Memory B cell (primary cell): ENCODE data around the gene SHH.
"Not testable (repeated sequence)": the region's sequence is repeated elsewhere in the genome, so short reads cannot be mapped to it uniquely, and the experiment has no call there.

Source experiments
- ATAC-seq: fragments of 150-1000 bp; cut with Tn5 transposase; 2 replicates; pipeline ENCODE4 v1.10.0; 2021; ENCODE audit warnings: low read depth, mild to moderate bottlenecking, moderate library complexity
- DNase-seq, 2 donors: peaks; one replicate each; pipeline ENCODE4 v3.0.0; 2022; ENCODE audit warnings: low spot score in 2 of 2
- H3K27ac Mint-ChIP-seq: one replicate; pipeline ENCODE4 v1.8.0; 2022; ENCODE audit warnings: mild to moderate bottlenecking, moderate library complexity, mixed read lengths
- H3K27me3 Mint-ChIP-seq: one replicate; pipeline ENCODE4 v1.8.0; 2022; ENCODE audit warnings: mixed read lengths
- H3K36me3 Mint-ChIP-seq: one replicate; pipeline ENCODE4 v1.8.0; 2022; ENCODE audit warnings: mild to moderate bottlenecking, mixed read lengths
- H3K4me1 Mint-ChIP-seq: one replicate; pipeline ENCODE4 v1.8.0; 2022; ENCODE audit warnings: mixed read lengths
- H3K4me3 Mint-ChIP-seq: one replicate; pipeline ENCODE4 v1.8.0; 2022; ENCODE audit warnings: mild to moderate bottlenecking, moderate library complexity, mixed read lengths
- H3K9me3 Mint-ChIP-seq: one replicate; pipeline ENCODE4 v1.8.0; 2022; ENCODE audit warnings: mixed read lengths

Gene SHH

DNA sequence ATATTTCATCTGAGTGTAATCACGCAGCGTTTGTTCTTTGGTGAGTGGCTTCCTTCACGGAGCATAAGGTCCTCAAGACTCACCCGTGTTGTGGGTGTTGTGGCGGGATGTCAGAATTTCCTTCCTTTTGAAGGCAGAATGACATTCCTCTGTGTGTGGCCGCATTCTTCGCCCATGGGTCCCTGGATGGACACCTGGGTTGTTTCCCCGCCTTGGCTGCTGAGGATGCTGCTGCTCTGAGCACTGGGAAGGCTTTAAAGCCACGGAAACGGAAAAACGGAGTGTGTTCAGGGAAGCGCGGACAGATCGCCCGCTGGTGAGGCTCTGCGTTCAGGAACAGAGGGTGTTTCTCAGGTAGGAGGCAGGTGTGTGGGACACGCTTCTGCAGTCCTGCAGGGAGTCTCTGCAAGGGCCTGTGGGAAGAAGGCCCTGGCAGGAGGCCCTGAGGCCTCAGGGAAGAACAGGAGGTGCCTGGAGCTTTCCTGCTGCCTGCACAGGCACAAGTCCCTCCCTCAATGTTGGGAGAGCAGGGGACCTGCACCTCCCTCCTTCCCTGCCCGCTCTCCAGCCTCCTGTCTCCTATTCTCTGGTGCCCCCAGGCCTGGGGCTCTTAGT, 35.7 kb upstream of the SHH start:
- no peak for ATAC-seq
- no peak overlapping the region for H3K27ac Mint-ChIP-seq
- H3K4me3 Mint-ChIP-seq = no peak overlapping the region
- H3K9me3 Mint-ChIP-seq = no peaks in the 10 kb centered on the region
- no peak for DNase-seq
- no peaks in the 10 kb centered on the region for H3K4me1 Mint-ChIP-seq
- H3K36me3 Mint-ChIP-seq = no peaks in the 10 kb centered on the region
- peaks cover 7% of the 10 kb centered on the region for H3K27me3 Mint-ChIP-seq

DNA sequence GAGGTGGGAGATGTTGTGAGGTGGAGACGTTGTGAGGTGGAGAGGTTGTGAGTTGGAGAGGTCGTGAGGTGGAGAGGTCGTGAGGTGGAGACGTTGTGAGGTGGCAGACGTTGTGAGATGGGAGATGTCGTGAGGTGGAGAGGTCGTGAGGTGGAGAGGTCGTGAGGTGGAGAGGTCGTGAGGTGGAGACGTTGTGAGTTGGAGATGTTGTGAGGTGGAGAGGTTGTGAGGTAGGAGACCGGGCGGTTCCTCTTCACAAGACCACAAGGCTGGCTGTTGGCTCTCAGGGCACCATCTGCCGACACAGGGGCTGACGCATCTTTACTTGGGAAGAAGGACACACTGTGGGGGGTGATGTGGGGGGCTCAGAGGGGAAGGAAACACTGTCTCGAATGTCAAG, 34.7 kb upstream of the SHH start:
- no peak overlapping the region for H3K27ac Mint-ChIP-seq
- ATAC-seq (no peak), DNase-seq (no peak)
- no peaks in the 10 kb centered on the region for H3K9me3 Mint-ChIP-seq
- no peaks in the 10 kb centered on the region for H3K36me3 Mint-ChIP-seq
- H3K4me1 Mint-ChIP-seq = no peaks in the 10 kb centered on the region
- no peak overlapping the region for H3K4me3 Mint-ChIP-seq
- peaks cover 6% of the 10 kb centered on the region for H3K27me3 Mint-ChIP-seq

DNA sequence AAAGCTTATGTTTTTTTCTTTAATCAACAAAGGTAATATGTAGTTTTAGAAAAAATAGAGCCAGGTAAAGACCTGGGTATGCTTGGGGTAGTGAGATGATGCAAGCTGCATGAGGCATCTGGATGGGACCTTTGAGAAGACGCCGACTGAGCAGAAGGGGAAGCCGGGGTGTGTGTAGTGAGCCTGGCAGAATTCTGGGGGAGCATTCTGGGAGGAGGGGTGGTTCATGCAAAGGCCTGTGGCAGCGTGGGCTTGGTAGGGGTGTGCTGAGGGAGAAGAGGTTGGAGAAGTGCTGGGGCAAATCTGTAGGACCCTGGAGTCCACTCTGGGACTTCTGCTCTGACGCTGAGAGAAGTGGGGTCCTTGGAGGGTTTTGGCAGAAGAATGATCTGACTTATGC, 33.9 kb upstream of the SHH start:
- Mint-ChIP-seq H3K4me3 (no peak overlapping the region), H3K36me3 (no peaks in the 10 kb centered on the region), H3K27me3 (peaks cover 6% of the 10 kb centered on the region), H3K4me1 (no peaks in the 10 kb centered on the region), H3K27ac (no peak overlapping the region), H3K9me3 (no peaks in the 10 kb centered on the region)
- DNase-seq (no peak), ATAC-seq (no peak)

DNA sequence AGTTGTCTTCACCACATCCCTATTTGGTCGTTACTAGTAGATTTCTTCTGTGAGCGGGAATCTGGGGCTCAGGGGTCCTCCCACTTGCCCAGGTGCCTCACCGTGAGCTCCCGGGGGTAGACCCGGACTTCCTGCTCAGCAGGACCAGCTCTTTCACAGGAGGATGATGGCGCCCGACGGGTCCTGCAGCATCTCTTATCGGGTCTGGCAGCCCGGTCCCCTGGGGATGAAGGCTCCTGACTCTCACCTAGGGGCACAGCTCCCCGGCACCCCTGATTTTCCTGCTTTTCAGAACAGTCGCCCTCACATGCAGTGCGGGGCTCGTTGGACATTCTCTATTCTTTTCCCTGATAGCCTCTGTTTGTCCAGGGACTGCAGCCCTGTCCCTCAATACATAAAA, 33.0 kb upstream of the SHH start:
- Mint-ChIP-seq H3K36me3 (no peaks in the 10 kb centered on the region), H3K9me3 (no peaks in the 10 kb centered on the region), H3K27ac (no peak overlapping the region), H3K27me3 (peaks cover 6% of the 10 kb centered on the region), H3K4me3 (no peak overlapping the region), H3K4me1 (no peaks in the 10 kb centered on the region)
- DNase-seq (no peak), ATAC-seq (no peak)

DNA sequence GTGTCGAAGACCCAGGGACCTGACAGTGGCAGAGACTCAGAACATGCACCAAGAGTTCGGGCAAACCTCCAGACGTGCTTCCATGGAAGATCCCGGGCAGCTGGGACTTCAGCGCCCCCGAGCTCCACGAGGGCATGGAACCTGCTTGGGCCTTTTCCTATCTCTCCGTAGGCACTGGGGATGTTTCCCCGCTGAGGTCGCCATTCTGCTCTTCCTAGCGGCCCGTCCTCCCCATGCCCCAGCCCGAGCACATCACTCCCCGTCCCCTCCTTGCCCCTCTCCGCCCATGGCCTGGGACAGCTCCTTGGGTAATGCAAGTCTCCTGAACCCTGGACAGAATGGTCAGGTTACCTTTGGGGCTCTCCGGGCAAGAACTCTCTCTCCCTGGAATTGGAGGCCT, 32.3 kb upstream of the SHH start:
- Mint-ChIP-seq H3K27ac (no peak overlapping the region), H3K4me1 (no peaks in the 10 kb centered on the region)
- DNase-seq = no peak

DNA sequence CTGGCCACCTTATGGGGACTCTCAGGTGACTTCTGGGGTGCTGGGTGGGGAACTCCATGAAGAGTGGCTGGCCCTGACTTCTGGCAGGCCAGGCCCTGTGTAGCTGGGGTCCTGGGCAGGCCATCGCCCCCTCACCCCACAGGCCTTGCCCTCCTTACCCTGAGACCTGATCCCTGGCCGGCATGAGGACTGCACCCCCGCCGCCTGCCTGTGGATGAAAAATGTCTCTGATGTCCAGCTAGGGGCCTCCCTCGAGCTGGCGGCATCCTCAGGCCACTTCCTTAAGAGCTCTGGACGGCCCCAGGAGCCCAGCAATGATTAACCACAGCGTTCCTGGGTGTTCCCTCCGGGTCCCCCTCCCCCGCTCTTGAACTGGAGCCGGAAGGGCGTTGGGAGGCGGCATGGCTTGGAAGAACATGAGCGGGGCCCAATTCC, 31.8 kb upstream of the SHH start:
- no peak overlapping the region for H3K27ac Mint-ChIP-seq
- peaks cover 6% of the 10 kb centered on the region for H3K27me3 Mint-ChIP-seq
- H3K36me3 Mint-ChIP-seq = no peaks in the 10 kb centered on the region
- no peak for ATAC-seq
- H3K4me3 Mint-ChIP-seq = no peak overlapping the region
- no peak for DNase-seq
- H3K4me1 Mint-ChIP-seq = no peaks in the 10 kb centered on the region
- H3K9me3 Mint-ChIP-seq = no peaks in the 10 kb centered on the region

More for the DNA sequence above, 32.3 kb upstream of the SHH start:
- no peaks in the 10 kb centered on the region for H3K36me3 Mint-ChIP-seq
- no peaks in the 10 kb centered on the region for H3K9me3 Mint-ChIP-seq
- ATAC-seq = no peak
- H3K27me3 Mint-ChIP-seq = peaks cover 5% of the 10 kb centered on the region
- H3K4me3 Mint-ChIP-seq = no peak overlapping the region

DNA sequence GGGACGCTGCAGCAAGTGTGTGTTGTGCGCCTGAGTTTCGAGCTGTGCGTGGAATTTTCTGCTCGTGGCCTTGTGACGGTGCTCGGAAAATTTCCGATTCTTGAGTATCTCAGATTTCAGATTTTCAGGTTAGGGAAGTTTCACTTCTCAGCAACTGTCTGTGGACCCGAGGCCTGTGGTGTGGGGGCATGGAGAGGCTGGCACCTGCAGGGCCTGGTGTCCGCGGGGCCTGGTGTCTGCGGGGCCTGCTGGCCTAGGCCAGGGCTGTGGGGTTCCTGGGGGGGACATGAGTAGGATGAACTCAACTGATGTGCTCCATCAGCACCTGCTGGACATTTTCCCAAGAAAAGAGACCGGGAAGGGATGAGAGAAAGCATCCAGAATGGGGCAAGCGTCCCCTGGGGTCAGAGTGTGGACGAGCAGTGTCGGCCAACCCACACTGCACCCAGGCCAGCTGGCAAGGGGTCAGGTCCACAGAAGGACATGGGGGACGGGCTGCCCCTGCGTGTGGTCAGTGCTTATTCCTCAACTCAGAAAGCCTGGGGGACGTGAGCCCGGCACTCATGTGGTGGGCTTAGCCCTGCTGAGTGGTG, 31.3 kb upstream of the SHH start:
- H3K27ac Mint-ChIP-seq = no peak overlapping the region
- no peaks in the 10 kb centered on the region for H3K9me3 Mint-ChIP-seq
- no peaks in the 10 kb centered on the region for H3K36me3 Mint-ChIP-seq
- H3K27me3 Mint-ChIP-seq = peaks cover 4% of the 10 kb centered on the region
- H3K4me3 Mint-ChIP-seq = no peak overlapping the region
- DNase-seq (no peak), ATAC-seq (no peak)
- H3K4me1 Mint-ChIP-seq = no peaks in the 10 kb centered on the region

DNA sequence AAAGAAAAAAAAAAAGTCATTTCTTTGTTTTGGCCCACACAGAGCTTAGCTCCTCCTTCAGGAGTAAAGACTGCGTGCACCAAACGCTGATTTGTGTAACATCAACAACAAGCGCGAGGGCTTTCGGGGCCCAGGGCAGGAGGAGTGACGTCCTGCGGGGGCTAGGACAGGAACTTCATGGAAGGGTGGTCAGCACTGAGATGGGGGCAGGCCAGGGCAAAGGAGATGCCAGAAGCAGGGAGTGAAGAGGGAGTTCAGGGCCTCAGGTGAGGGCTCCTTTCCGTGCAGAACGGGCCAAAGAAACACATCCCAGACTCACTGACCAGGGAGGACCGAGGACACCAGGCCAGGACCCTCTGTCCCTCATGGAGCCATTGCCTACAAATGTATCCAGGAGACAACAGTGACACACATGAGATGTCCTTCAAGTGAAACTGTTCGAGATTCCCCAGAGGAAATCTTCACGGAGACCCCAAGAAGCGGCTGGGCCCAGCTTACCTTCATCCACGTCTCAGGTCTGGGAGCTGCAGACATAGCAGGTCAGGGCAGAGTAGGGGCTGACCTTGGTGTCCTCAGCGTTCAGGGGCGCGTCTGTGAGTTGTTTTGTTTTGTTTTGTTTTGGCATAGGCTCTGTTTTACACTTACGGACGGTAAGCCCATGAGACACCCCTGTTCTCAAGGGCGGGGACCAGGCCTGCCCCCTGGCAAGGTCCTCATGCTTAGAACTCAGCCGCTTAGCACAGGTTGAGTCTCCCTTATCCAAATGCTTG, 30.4 kb upstream of the SHH start:
- no peak overlapping the region for H3K27ac Mint-ChIP-seq
- peaks cover 5% of the 10 kb centered on the region for H3K27me3 Mint-ChIP-seq
- H3K9me3 Mint-ChIP-seq = no peaks in the 10 kb centered on the region
- DNase-seq (no peak), ATAC-seq (no peak)
- H3K36me3 Mint-ChIP-seq = no peaks in the 10 kb centered on the region
- no peak overlapping the region for H3K4me3 Mint-ChIP-seq
- no peaks in the 10 kb centered on the region for H3K4me1 Mint-ChIP-seq

DNA sequence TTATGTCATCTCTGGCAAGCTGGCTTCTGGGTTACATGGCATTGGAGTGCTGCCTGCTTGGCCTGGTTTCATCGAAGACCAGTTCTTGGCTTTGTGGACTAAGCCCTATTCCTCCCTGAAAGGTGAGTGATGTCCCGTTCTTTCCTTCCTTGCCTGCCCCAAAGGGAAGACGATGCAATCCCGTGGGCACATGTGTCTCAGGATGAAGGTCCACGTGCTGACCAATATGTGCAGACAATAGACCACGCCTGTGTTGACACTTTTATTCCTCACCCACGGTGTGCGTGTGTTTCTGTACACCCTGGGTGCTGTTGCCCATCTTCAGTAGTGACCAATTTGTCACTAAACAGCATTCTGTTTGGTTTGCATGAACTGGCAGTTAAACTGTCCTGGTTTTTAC, 28.6 kb upstream of the SHH start:
- no peak overlapping the region for H3K27ac Mint-ChIP-seq
- no peaks in the 10 kb centered on the region for H3K36me3 Mint-ChIP-seq
- peaks cover 5% of the 10 kb centered on the region for H3K27me3 Mint-ChIP-seq
- DNase-seq = no peak
- no peaks in the 10 kb centered on the region for H3K4me1 Mint-ChIP-seq
- no peaks in the 10 kb centered on the region for H3K9me3 Mint-ChIP-seq
- H3K4me3 Mint-ChIP-seq = no peak overlapping the region
- ATAC-seq = no peak

DNA sequence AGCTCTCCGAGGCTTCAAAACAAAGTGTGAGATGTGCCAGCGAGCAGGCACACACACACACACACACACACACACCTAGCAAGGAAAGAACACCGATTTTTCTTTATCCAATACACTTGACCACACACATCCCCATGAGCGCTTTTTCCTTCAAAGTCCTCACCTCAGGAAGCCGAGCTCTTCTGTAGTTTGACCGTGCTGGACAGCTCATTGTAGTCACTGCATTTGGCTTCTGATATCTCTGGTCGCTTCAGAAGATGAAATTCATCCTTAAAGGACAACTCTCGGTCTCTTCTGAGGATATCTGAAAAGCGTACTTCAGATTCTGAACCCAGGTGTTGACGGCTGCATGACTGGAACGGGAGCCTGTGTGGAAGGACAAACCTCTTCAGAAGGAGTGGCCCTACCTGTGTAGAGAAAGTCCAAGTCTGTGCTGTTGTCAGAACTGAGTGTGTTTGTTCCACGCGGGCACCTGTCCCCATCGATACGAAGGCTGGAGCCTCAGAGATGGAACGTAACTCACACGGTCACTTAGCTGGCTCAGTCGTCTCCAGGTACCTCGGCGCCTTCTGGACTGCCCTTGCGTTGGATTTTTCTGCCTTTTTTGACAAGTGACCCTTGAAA, 28.1 kb upstream of the SHH start:
- H3K4me3 Mint-ChIP-seq = no peak overlapping the region
- H3K27ac Mint-ChIP-seq = no peak overlapping the region
- peaks cover 5% of the 10 kb centered on the region for H3K27me3 Mint-ChIP-seq
- no peak for DNase-seq
- no peaks in the 10 kb centered on the region for H3K4me1 Mint-ChIP-seq
- ATAC-seq = no peak
- H3K9me3 Mint-ChIP-seq = no peaks in the 10 kb centered on the region
- H3K36me3 Mint-ChIP-seq = no peaks in the 10 kb centered on the region

DNA sequence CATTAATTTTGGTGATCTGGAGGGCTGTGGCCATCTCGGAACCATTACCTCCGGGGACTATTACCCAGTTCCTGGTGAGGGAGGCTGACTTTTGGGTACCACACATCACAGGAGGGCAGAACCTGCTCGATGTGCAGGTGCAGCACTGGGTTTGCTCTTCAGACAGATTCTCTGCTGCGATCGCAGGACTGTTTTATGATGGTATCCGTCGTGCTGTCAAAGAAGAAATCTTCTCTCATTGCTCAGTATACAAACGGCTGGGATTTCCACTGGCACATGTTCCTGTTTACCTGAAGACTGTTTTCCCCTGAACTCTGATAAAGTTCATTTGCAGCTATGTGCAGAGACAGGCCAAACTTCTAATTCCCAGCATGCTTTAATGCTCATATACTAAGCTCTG, 27.2 kb upstream of the SHH start:
- Mint-ChIP-seq H3K27me3 (peaks cover 5% of the 10 kb centered on the region), H3K9me3 (no peaks in the 10 kb centered on the region), H3K36me3 (no peaks in the 10 kb centered on the region), H3K4me1 (no peaks in the 10 kb centered on the region), H3K27ac (no peak overlapping the region), H3K4me3 (no peak overlapping the region)
- no peak for ATAC-seq
- DNase-seq = no peak

DNA sequence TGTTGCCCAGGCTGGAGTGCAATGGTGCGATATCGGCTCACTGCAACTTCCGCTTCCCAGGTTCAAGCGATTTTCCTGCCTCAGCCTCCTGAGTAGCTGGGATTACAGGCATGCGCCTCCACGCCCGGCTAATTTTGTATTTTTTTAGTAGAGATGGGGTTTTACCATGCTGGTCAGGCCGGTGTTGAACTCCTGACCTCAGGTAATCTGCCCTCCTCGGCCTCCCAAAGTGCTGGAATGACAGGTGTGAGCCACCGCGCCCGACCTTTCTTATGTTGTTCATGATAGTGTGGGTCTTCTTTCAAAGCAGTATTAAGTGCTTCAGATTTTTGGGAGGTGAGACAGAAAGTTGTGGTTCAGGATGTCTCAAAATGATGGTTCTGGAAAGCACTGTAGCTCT, 26.0 kb upstream of the SHH start:
- H3K27ac Mint-ChIP-seq, DNase-seq, H3K27me3 Mint-ChIP-seq, H3K36me3 Mint-ChIP-seq, H3K4me1 Mint-ChIP-seq, H3K4me3 Mint-ChIP-seq, ATAC-seq, H3K9me3 Mint-ChIP-seq: not testable (repeated sequence)

DNA sequence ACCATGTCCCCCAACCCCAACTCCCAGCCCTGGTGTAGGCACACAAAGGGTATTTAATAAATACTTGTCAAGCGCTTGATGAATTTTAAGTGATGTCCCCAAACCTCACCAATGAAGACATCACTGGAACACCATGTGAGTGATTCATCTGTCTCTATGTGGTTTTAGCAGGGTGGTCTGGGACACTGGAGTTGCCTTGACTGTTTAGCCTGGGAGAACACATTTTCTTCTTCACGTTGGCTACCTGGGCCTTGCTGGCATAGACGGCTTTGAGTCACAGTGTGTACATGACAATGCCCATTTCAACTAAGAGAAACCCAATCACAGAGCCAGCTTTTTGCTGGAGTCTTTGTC, 24.8 kb upstream of the SHH start:
- Mint-ChIP-seq H3K36me3 (no peaks in the 10 kb centered on the region), H3K27me3 (peaks cover 3% of the 10 kb centered on the region), H3K4me3 (no peak overlapping the region), H3K9me3 (no peaks in the 10 kb centered on the region), H3K27ac (no peak overlapping the region), H3K4me1 (no peaks in the 10 kb centered on the region)
- DNase-seq (no peak), ATAC-seq (no peak)

DNA sequence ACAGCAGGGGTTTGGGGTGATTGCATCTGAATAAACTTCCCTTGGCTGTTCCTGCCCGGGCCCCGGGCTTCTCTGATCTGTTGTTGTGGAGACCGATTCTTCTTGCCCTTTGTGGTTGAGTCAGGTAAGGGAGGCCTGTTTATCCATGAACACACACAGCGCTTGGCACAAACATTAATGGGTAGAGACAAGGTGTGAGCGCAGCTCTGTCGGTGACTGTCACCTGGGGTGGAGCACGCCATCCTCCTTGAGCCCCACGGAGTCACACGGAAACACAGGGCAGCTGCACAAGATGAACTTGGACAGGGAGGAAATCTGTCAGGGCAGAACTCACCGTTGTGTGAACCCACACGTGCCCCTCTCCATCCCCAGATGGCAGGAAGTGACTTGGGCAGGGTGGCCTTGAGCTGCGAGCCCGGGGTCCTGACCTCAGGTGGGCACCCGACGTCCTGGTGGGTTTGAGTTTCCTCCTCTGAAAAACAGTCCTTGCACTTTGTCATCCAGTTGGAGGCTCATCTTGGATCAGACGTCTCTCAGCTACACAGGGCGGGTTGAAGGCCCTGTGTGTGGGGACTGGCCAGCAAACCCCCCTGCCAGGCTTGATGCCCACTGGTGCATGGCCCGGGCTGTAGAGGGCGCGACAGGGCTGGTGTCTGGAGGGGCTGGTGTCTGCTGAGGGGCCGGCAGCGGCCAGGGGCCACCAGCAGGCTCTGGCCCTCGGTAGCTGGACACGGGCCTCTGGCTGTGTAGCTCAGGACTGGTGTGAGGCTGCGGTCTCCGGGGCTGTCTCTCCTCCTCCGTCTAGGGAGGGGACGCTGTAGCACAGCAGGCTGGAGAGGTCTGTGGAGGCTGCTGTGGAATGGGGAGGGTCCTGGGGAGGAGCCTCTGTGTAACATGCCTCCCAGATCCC, 24.2 kb upstream of the SHH start:
- no peaks in the 10 kb centered on the region for H3K36me3 Mint-ChIP-seq
- no peak for ATAC-seq

More for the DNA sequence above, 24.2 kb upstream of the SHH start:
- no peaks in the 10 kb centered on the region for H3K4me1 Mint-ChIP-seq
- no peak for DNase-seq
- H3K27ac Mint-ChIP-seq = no peak overlapping the region
- H3K4me3 Mint-ChIP-seq = no peak overlapping the region
- peaks cover 3% of the 10 kb centered on the region for H3K27me3 Mint-ChIP-seq
- no peaks in the 10 kb centered on the region for H3K9me3 Mint-ChIP-seq
